Endothelial cell of umbilical vein (primary cell): Measurements from ENCODE around the gene SIAH2. TPM values are rescaled to one million over a fixed set of nuclear protein-coding genes. Genes with fewer than 3 reads are reported as not detected.

Experiments used
- BruUV-seq: library from RNA; stranded (reverse); fragments of 400-500 nt; replicated peaks from 2 replicates; lab custom pipeline; 2021; lab: Mats Ljungman, UMichigan
- CTCF ChIA-PET: fragments of 300-600, 350-600 bp; sonication (Branson Sonifier 250); formaldehyde crosslinking; loops from one replicate; lab custom pipeline; 2021; ENCODE audit warnings: antibody characterized with exemption, inconsistent platforms; lab: Charles Lee
- POLR2A ChIA-PET: fragments of 300-600, 350-600 bp; sonication (Branson Sonifier 250); formaldehyde crosslinking; loops from one replicate; lab custom pipeline; 2021; ENCODE audit warnings: antibody characterized with exemption, inconsistent platforms; lab: Charles Lee
- DNase-seq: peaks from one replicate; pipeline ENCODE4 v3.0.0-alpha.2; 2011; ENCODE audit warnings: low read depth, low spot score
- FAIRE-seq: peaks from 2 replicates; lab custom pipeline; 2011; peaks lifted over from hg19 to GRCh38; lab: Jason Lieb, UNC
- H2AFZ ChIP-seq: 2 replicates; pipeline ENCODE4 v1.6.0; 2012; ENCODE audit warnings: low read depth, low read length, control low read depth, inconsistent platforms
- H3K27ac ChIP-seq: 2 replicates; pipeline ENCODE4 v1.5.1; 2011; ENCODE audit warnings: low read depth, mild to moderate bottlenecking, control low read depth, low read length, moderate library complexity; ENCODE audit not compliant: insufficient read depth
- H3K27me3 ChIP-seq, 2 experiments: 2 replicates each; pipeline versions ENCODE4 v1.6.0 to v1.6.1; 2011; ENCODE audit warnings: low read length in 2 of 2, mixed read lengths in 1 of 2; ENCODE audit not compliant: control insufficient read depth in 2 of 2, insufficient read depth in 2 of 2
- H3K36me3 ChIP-seq, 2 experiments: 2 replicates in 1 of 2; 3 replicates in 1 of 2; pipeline ENCODE4 v1.5.1; 2011; ENCODE audit warnings: low read length in 2 of 2, mild to moderate bottlenecking in 1 of 2, moderate library complexity in 1 of 2; ENCODE audit not compliant: control insufficient read depth in 2 of 2, insufficient read depth in 2 of 2; ENCODE audit errors: extremely low read depth in 1 of 2
- H3K4me1 ChIP-seq: 3 replicates; pipeline ENCODE4 v1.5.1; 2011; ENCODE audit warnings: mild to moderate bottlenecking, low read length; ENCODE audit not compliant: control insufficient read depth, insufficient read depth; ENCODE audit errors: extremely low read depth
- H3K4me2 ChIP-seq: 2 replicates; pipeline ENCODE4 v1.6.1; 2011; ENCODE audit warnings: low read length, control low read depth, mixed read lengths; ENCODE audit not compliant: insufficient read depth
- H3K4me3 ChIP-seq, 3 experiments: fragments of 200-600 bp in 1 of 3; sonication (generic), shearing (Covaris generic) in 1 of 3; replicated peaks in 1 of 3; 2 replicates each; pipeline ENCODE4 v1.5.1; 2011 to 2016; ENCODE audit warnings: control low read depth in 3 of 3, low read length in 3 of 3, mild to moderate bottlenecking in 2 of 3, inconsistent platforms in 1 of 3, low read depth in 1 of 3, moderate library complexity in 1 of 3; ENCODE audit not compliant: insufficient read depth in 1 of 3
- H3K79me2 ChIP-seq: 2 replicates; pipeline ENCODE4 v1.6.0; 2012; ENCODE audit warnings: low read length, inconsistent platforms; ENCODE audit not compliant: control insufficient read depth, insufficient read depth
- H3K9ac ChIP-seq: replicated peaks from 2 replicates; pipeline ENCODE3; 2011; ENCODE audit warnings: low read length, control low read depth; ENCODE audit not compliant: insufficient read depth; ENCODE audit errors: extremely low read depth
- H3K9me1 ChIP-seq: replicated peaks from 3 replicates; pipeline ENCODE4 v1.6.0; 2011; ENCODE audit warnings: mild to moderate bottlenecking, low read length; ENCODE audit not compliant: control insufficient read depth, insufficient read depth; ENCODE audit errors: extremely low read depth
- H3K9me3 ChIP-seq: replicated peaks from 2 replicates; pipeline ENCODE4 v1.5.1; 2012; ENCODE audit warnings: low read length, inconsistent platforms; ENCODE audit not compliant: control insufficient read depth, insufficient read depth
- H4K20me1 ChIP-seq: replicated peaks from 2 replicates; pipeline ENCODE3; 2011; ENCODE audit warnings: mild to moderate bottlenecking, low read length; ENCODE audit not compliant: control insufficient read depth, insufficient read depth; ENCODE audit errors: extremely low read depth
- EZH2 ChIP-seq: IDR thresholded peaks from 2 replicates; pipeline ENCODE4 v1.6.1; 2012; ENCODE audit warnings: borderline replicate concordance, low read depth, mild to moderate bottlenecking, moderate library complexity, low read length, inconsistent platforms; ENCODE audit not compliant: severe bottlenecking
- FOS ChIP-seq: IDR thresholded peaks from 2 replicates; pipeline ENCODE4 v1.6.1; 2011; ENCODE audit warnings: mild to moderate bottlenecking, low read length, moderate library complexity, borderline replicate concordance; ENCODE audit not compliant: insufficient read depth
- GATA2 ChIP-seq: IDR thresholded peaks from 2 replicates; pipeline ENCODE4 v1.7.0; 2011; ENCODE audit warnings: low read depth, mild to moderate bottlenecking, moderate library complexity, mixed read lengths, low read length; ENCODE audit not compliant: insufficient read length, insufficient read depth
- JUN ChIP-seq: IDR thresholded peaks from 2 replicates; pipeline ENCODE4 v1.6.1; 2011; ENCODE audit warnings: borderline replicate concordance, low read depth; ENCODE audit not compliant: insufficient read length, insufficient read depth
- MAX ChIP-seq: IDR thresholded peaks from 2 replicates; pipeline ENCODE4 v1.6.1; 2011; ENCODE audit not compliant: insufficient read depth, insufficient read length
- MYC ChIP-seq: IDR thresholded peaks from one replicate; pipeline ENCODE4 v1.6.1; 2011; ENCODE audit warnings: mild to moderate bottlenecking, low read depth, low read length
- POLR2A ChIP-seq: IDR thresholded peaks from 2 replicates; pipeline ENCODE4 v1.6.1; 2012; ENCODE audit warnings: low read depth, mild to moderate bottlenecking, control low read depth, low read length
- POLR2AphosphoS5 ChIP-seq: IDR thresholded peaks from 2 replicates; pipeline ENCODE4 v1.6.1; 2012; ENCODE audit warnings: low read depth, mild to moderate bottlenecking, control low read depth, low read length, moderate library complexity; ENCODE audit not compliant: insufficient read depth
- dilution Hi-C: fragments of 300-500 bp; cut with MboI; formaldehyde crosslinking; loops from one replicate; pipeline ENCODE4 v1.15.0; 2019; ENCODE audit warnings: low sequenced_read_pairs; ENCODE audit not compliant: extremely low pct_ligation_motif_present
- intact Hi-C: fragments of 100-400 bp; cut with micrococcal nuclease; formaldehyde crosslinking; loops from one replicate; pipeline ENCODE4 v1.10.0; 2022
- polyA plus RNA-seq, 4 experiments: library from polyadenylated mRNA; depleted of rRNA in 3 of 4; stranded (reverse) in 3 of 4; unstranded in 1 of 4; fragments of >200 nt; gene quantifications; 2 replicates each; pipeline versions ENCODE4 v1.2.1 to v1.2.3, GENCODE V29; 2011 to 2012; ENCODE audit warnings: missing spikeins in 1 of 4
- total RNA-seq: library from RNA; stranded (reverse); gene quantifications from 2 replicates; pipeline ENCODE4 v1.2.3, GENCODE V29; 2021
- TF ChIP-seq, protein P1 (sequence below), 2 donors: IDR thresholded peaks; 1 replicate in 1 of 2; 2 replicates in 1 of 2; pipeline ENCODE4 v1.5.1; 2011; ENCODE audit warnings: low read length in 2 of 2, mild to moderate bottlenecking in 2 of 2, moderate library complexity in 2 of 2, control low read depth in 1 of 2, inconsistent platforms in 1 of 2, low read depth in 1 of 2; ENCODE audit not compliant: insufficient read depth in 1 of 2; ENCODE audit errors: extremely low read depth in 1 of 2

SIAH2 gene
- total and polyA plus RNA-seq, 2 donors (not counting 3 experiments of a cell fraction or from before 2014, with no cell fraction given) = 16.7 to 25.1 TPM

DNA sequence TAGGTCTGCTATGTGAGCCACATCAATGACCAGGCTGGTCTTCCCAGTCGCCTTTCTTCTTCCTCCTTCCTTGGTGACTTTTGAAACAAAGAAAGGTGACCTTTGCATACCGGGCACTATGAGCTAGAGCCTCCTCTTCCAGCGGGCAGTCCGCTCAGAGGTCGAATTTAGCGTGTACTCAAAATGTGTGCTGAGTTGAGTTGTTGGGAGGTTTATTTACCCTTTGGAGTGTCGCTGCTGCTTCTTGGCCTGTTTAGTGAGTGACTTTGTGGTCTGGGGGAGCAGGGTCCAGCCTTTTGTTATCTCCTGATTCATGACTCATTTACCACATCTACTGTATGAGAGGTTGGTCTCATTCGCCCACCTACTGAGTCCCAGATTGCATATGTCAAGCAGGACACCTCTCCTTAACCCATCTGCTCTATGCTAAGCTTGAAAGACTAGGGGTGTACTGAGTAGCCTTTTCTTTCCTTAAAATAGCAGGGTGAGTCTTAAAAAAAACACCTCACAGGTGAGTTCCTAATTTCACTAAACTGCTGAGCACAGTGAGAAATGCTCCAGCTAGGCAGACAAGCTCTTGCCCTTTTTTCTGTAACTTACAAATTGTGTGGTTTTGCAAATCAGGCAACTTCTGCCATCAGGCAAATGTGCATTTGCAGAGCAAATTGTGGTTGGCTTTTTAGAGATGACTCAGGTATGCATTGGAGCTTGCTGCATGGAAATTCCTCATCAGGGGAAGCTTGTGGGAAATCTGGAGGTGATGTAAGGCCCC lies 3.2 kb upstream of the SIAH2 start:
- Histone ChIP-seq H3K4me2 (no peak overlapping the region), H2AFZ (no peak overlapping the region), H3K9ac (no peak overlapping the region), H3K36me3 (no peaks in the 10 kb centered on the region), H3K4me3 (no peak overlapping the region), H3K4me1 (peaks cover 9% of the 10 kb centered on the region), H3K9me1 (no peaks in the 10 kb centered on the region), H3K27ac (no peak overlapping the region), H4K20me1 (no peaks in the 10 kb centered on the region), H3K9me3 (no peaks in the 10 kb centered on the region), H3K27me3 (no peaks in the 10 kb centered on the region), H3K79me2 (peaks cover 13% of the 10 kb centered on the region)
- dilution Hi-C loops (no loop called here), intact Hi-C loops (loop anchor here (10.0 kb wide), 1 partner anchor 351 kb away; no protein-coding TSS in a partner anchor)
- no peak for TF ChIP-seq FOS
- no peak for TF ChIP-seq GATA2
- TF ChIP-seq POLR2A = no peak
- TF ChIP-seq EZH2 = no peak
- TF ChIP-seq MAX = no peak
- TF ChIP-seq POLR2AphosphoS5 = no peak
- TF ChIP-seq, protein P1, sequence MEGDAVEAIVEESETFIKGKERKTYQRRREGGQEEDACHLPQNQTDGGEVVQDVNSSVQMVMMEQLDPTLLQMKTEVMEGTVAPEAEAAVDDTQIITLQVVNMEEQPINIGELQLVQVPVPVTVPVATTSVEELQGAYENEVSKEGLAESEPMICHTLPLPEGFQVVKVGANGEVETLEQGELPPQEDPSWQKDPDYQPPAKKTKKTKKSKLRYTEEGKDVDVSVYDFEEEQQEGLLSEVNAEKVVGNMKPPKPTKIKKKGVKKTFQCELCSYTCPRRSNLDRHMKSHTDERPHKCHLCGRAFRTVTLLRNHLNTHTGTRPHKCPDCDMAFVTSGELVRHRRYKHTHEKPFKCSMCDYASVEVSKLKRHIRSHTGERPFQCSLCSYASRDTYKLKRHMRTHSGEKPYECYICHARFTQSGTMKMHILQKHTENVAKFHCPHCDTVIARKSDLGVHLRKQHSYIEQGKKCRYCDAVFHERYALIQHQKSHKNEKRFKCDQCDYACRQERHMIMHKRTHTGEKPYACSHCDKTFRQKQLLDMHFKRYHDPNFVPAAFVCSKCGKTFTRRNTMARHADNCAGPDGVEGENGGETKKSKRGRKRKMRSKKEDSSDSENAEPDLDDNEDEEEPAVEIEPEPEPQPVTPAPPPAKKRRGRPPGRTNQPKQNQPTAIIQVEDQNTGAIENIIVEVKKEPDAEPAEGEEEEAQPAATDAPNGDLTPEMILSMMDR (IDR thresholded peaks at IDR 0.05; ENCODE audit: extremely low read depth in 1 of 2, insufficient read depth in 1 of 2, low read depth in 1 of 2, low read length in 2 of 2) = no peak
- no peak for TF ChIP-seq JUN
- TF ChIP-seq MYC = no peak
- no TSS peak for BruUV-seq
- DNase-seq (no peak), FAIRE-seq (no peak)
- ChIA-PET POLR2A (no interaction called here), CTCF (interaction anchor here (1.0 to 1.2 kb wide), 2 partner anchors 10 to 22 kb away, joined by 3 to 4 read pairs; no protein-coding TSS in a partner anchor)
